IMR-90 (cell line): ENCODE results near the gene SLC30A2. TPM values are rescaled to one million over a fixed set of nuclear protein-coding genes. Genes with fewer than 3 reads are reported as not detected.

Source experiments
- ATAC-seq: fragments of 200-7000 bp; cut with Tn5 transposase; 2 replicates; pipeline ENCODE4 v1.9.1; 2020; ENCODE audit warnings: low read depth, mild to moderate bottlenecking, moderate library complexity
- BruUV-seq: library from RNA; stranded (reverse); fragments of 400-500 nt; replicated peaks from 2 replicates; lab custom pipeline; 2021; lab: Mats Ljungman, UMichigan
- CTCF ChIA-PET: fragments of 300-600 bp; formaldehyde crosslinking; extraction: SDS; loops from one replicate; lab custom pipeline; 2021; ENCODE audit warnings: antibody characterized with exemption; lab: Yijun Ruan, JAX
- POLR2A ChIA-PET: fragments of 300-600 bp; sonication (Branson Sonifier 250); formaldehyde crosslinking; loops from one replicate; lab custom pipeline; 2022; ENCODE audit warnings: antibody characterized with exemption; ENCODE audit not compliant: unreplicated experiment; lab: Charles Lee
- DNase-seq: peaks from one replicate; pipeline ENCODE4 v3.0.0; 2013
- H2AFZ ChIP-seq: replicated peaks from 2 replicates; pipeline ENCODE3; 2013; ENCODE audit warnings: low read length, mild to moderate bottlenecking; ENCODE audit not compliant: poor library complexity
- H2AK5ac ChIP-seq: 2 replicates; pipeline ENCODE4 v1.6.1; 2013; ENCODE audit warnings: low read depth, low read length, inconsistent platforms
- H2AK9ac ChIP-seq: replicated peaks from 2 replicates; pipeline ENCODE3; 2013; ENCODE audit warnings: mild to moderate bottlenecking, low read depth, low read length, moderate library complexity; ENCODE audit not compliant: poor library complexity
- H2BK120ac ChIP-seq: 2 replicates; pipeline ENCODE4 v1.6.1; 2013; ENCODE audit warnings: low read depth, low read length, inconsistent platforms
- H2BK15ac ChIP-seq: 3 replicates; pipeline ENCODE4 v1.6.1; 2013; ENCODE audit warnings: low read depth, low read length, inconsistent platforms
- H2BK20ac ChIP-seq: 2 replicates; pipeline ENCODE4 v1.6.1; 2013; ENCODE audit warnings: low read depth, mild to moderate bottlenecking, inconsistent platforms, low read length, moderate library complexity
- H2BK5ac ChIP-seq: 2 replicates; pipeline ENCODE4 v1.6.1; 2013; ENCODE audit warnings: mild to moderate bottlenecking, low read depth, low read length, inconsistent platforms; ENCODE audit not compliant: poor library complexity, severe bottlenecking
- H3K14ac ChIP-seq: replicated peaks from 2 replicates; pipeline ENCODE4 v1.6.1; 2013; ENCODE audit warnings: low read depth, low read length, inconsistent platforms
- H3K18ac ChIP-seq: 2 replicates; pipeline ENCODE4 v1.6.1; 2013; ENCODE audit warnings: low read depth, low read length, control low read depth
- H3K23ac ChIP-seq: 2 replicates; pipeline ENCODE4 v1.6.1; 2013; ENCODE audit warnings: low read depth, low read length, inconsistent platforms
- H3K27ac ChIP-seq: 2 replicates; pipeline ENCODE4 v1.5.1; 2013; ENCODE audit warnings: mild to moderate bottlenecking, control low read depth, low read length; ENCODE audit not compliant: insufficient read depth
- H3K27me3 ChIP-seq: 2 replicates; pipeline ENCODE4 v1.6.1; 2013; ENCODE audit warnings: low read length; ENCODE audit not compliant: control insufficient read depth, insufficient read depth
- H3K36me3 ChIP-seq: 2 replicates; pipeline ENCODE4 v1.6.1; 2013; ENCODE audit warnings: low read length, mixed read lengths; ENCODE audit not compliant: control insufficient read depth, insufficient read depth
- H3K4ac ChIP-seq: 2 replicates; pipeline ENCODE4 v1.6.1; 2013; ENCODE audit warnings: low read depth, low read length, inconsistent platforms
- H3K4me1 ChIP-seq: 2 replicates; pipeline ENCODE4 v1.6.1; 2013; ENCODE audit warnings: low read length, mixed read lengths; ENCODE audit not compliant: control insufficient read depth, insufficient read depth
- H3K4me2 ChIP-seq: 2 replicates; pipeline ENCODE4 v1.6.1; 2013; ENCODE audit warnings: low read depth, mild to moderate bottlenecking, control low read depth, low read length, moderate library complexity
- H3K4me3 ChIP-seq: 2 replicates; pipeline ENCODE4 v1.5.1; 2013; ENCODE audit warnings: low read depth, mild to moderate bottlenecking, control low read depth, low read length, moderate library complexity; ENCODE audit not compliant: insufficient read depth
- H3K56ac ChIP-seq: 2 replicates; pipeline ENCODE4 v1.6.1; 2013; ENCODE audit warnings: low read length, inconsistent platforms; ENCODE audit not compliant: insufficient read depth; ENCODE audit errors: extremely low read depth
- H3K79me1 ChIP-seq, 2 experiments: 2 replicates each; pipeline ENCODE4 v1.6.1; 2013; ENCODE audit warnings: low read length in 2 of 2, inconsistent platforms in 1 of 2, low read depth in 1 of 2
- H3K9ac ChIP-seq: 2 replicates; pipeline ENCODE4 v1.6.1; 2013; ENCODE audit warnings: low read depth, low read length, control low read depth
- H3K9me1 ChIP-seq: 2 replicates; pipeline ENCODE4 v1.6.1; 2013; ENCODE audit warnings: low read length, inconsistent platforms; ENCODE audit not compliant: insufficient read depth
- H3K9me3 ChIP-seq: 2 replicates; pipeline ENCODE4 v1.6.1; 2013; ENCODE audit warnings: low read length; ENCODE audit not compliant: control insufficient read depth, insufficient read depth
- H4K20me1 ChIP-seq: 2 replicates; pipeline ENCODE4 v1.6.1; 2013; ENCODE audit warnings: low read length, inconsistent platforms; ENCODE audit not compliant: insufficient read depth
- H4K5ac ChIP-seq: 2 replicates; pipeline ENCODE4 v1.6.1; 2013; ENCODE audit warnings: mild to moderate bottlenecking, low read depth, low read length, control low read depth
- H4K8ac ChIP-seq, 2 experiments: 2 replicates each; pipeline ENCODE4 v1.6.1; 2013; ENCODE audit warnings: low read depth in 2 of 2, low read length in 2 of 2, control low read depth in 1 of 2, inconsistent platforms in 1 of 2
- H4K91ac ChIP-seq: 2 replicates; pipeline ENCODE4 v1.6.1; 2013; ENCODE audit warnings: low read depth, low read length, inconsistent platforms; ENCODE audit not compliant: insufficient read depth
- BHLHE40 ChIP-seq: fragments of 150-350 bp; IDR thresholded peaks from 2 replicates; pipeline ENCODE4 v1.6.1; 2016; ENCODE audit warnings: mild to moderate bottlenecking, low read depth, low read length
- CTCF ChIP-seq: conservative IDR thresholded peaks from 2 replicates; pipeline ENCODE4 v1.5.1; 2012; ENCODE audit warnings: mild to moderate bottlenecking, low read depth, low read length, improper control_type of control experiment
- FOS ChIP-seq: fragments of 150-350 bp; IDR thresholded peaks from 2 replicates; pipeline ENCODE4 v1.6.1; 2016; ENCODE audit warnings: low read depth, low read length
- MAZ ChIP-seq: IDR thresholded peaks from 2 replicates; pipeline ENCODE4 v1.6.1; 2012; ENCODE audit warnings: low read depth, mild to moderate bottlenecking, low read length, improper control_type of control experiment, moderate library complexity, borderline replicate concordance
- MXI1 ChIP-seq: IDR thresholded peaks from 2 replicates; pipeline ENCODE4 v1.6.1; 2012; ENCODE audit warnings: low read depth, mild to moderate bottlenecking, low read length, moderate library complexity, borderline replicate concordance
- NFE2L2 ChIP-seq: fragments of 150-350 bp; IDR thresholded peaks from 2 replicates; pipeline ENCODE4 v1.6.1; 2016; ENCODE audit warnings: low read depth, mild to moderate bottlenecking, low read length
- POLR2A ChIP-seq: IDR thresholded peaks from 2 replicates; pipeline ENCODE4 v1.6.1; 2012; ENCODE audit warnings: mild to moderate bottlenecking, low read depth, low read length
- RAD21 ChIP-seq: IDR thresholded peaks from 2 replicates; pipeline ENCODE4 v1.6.1; 2012; ENCODE audit warnings: low read length, improper control_type of control experiment
- RCOR1 ChIP-seq: IDR thresholded peaks from 2 replicates; pipeline ENCODE4 v1.6.1; 2012; ENCODE audit warnings: mild to moderate bottlenecking, low read length, improper control_type of control experiment; ENCODE audit not compliant: insufficient replicate concordance
- RFX5 ChIP-seq: IDR thresholded peaks from 2 replicates; pipeline ENCODE4 v1.8.0; 2012; ENCODE audit warnings: low read depth, mild to moderate bottlenecking, low read length, moderate library complexity
- SMC3 ChIP-seq: fragments of 150-350 bp; IDR thresholded peaks from 2 replicates; pipeline ENCODE4 v1.6.1; 2016; ENCODE audit warnings: low read depth, mild to moderate bottlenecking, antibody characterized with exemption, low read length, moderate library complexity
- USF2 ChIP-seq: fragments of 150-350 bp; IDR thresholded peaks from 2 replicates; pipeline ENCODE4 v1.6.1; 2017; ENCODE audit warnings: mild to moderate bottlenecking, antibody characterized with exemption, low read length, low read depth
- WGBS, 2 experiments: methylation state at CpG; one replicate each; pipeline versions ENCODE4 v1.1.5 to v1.1.7; 2013; ENCODE audit warnings: missing lambda C conversion rate in 2 of 2; ENCODE audit not compliant: insufficient read length in 1 of 2; ENCODE audit errors: extremely low coverage in 2 of 2; 5-methylcytosine and 5-hydroxymethylcytosine counted together
- dilution Hi-C: fragments of 300-500 bp; cut with HindIII; formaldehyde crosslinking; loops from one replicate; pipeline ENCODE4 v1.14.3; 2018; ENCODE audit warnings: low sequenced_read_pairs; ENCODE audit not compliant: unreplicated experiment
- in situ Hi-C: fragments of 300-500 bp; cut with MboI; formaldehyde crosslinking; loops from 3 replicates; pipeline ENCODE4 v1.14.3; 2019; ENCODE audit warnings: low sequenced_read_pairs, inconsistent platforms, mixed read lengths
- intact Hi-C: fragments of 100-400 bp; cut with micrococcal nuclease; formaldehyde crosslinking; loops from 2 replicates; pipeline ENCODE4 v1.10.0; 2022
- polyA plus RNA-seq, 3 experiments: library from polyadenylated mRNA; depleted of rRNA; stranded (reverse); fragments of >200 nt; gene quantifications; 2 replicates each; pipeline ENCODE4 v1.2.3, GENCODE V29; 2012; ENCODE audit warnings: low replicate concordance in 1 of 3
- total RNA-seq: library from RNA; depleted of rRNA; stranded (reverse); fragments of >200 nt; gene quantifications from 2 replicates; pipeline ENCODE4 v1.2.3, GENCODE V29; 2012
- TF ChIP-seq, protein P1 (sequence below): fragments of 150-350 bp; IDR thresholded peaks from 2 replicates; pipeline ENCODE4 v1.6.1; 2016; ENCODE audit warnings: low read depth, mild to moderate bottlenecking, low read length, moderate library complexity, borderline replicate concordance

The SLC30A2 gene
- total and polyA plus RNA-seq, 2 of the 4 experiments (the other 2 are of a cell fraction), result not detected

DNA sequence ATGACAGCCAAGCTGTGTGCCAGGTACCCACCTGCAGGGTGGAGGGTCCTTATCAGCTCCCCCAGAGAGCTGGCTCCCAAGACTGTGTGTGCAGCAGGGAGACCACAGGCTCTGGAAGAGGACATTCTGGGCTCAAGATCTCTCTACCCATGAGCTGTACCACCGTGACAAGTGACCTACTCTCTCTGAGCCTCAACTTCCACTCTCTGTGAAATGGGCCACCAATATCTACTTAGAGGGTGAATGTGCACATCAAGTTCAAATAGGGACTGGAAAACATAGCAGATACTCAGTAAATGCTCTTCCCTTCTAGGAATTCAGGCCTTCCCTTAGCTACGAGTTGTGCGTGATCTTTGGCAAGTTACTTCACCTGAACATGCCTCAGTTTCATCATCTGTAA is 1.5 kb downstream of the SLC30A2 start:
- H2BK5ac ChIP-seq, result no peak overlapping the region
- H4K91ac ChIP-seq, result no peak overlapping the region
- H2BK120ac ChIP-seq, result no peak overlapping the region
- H2AK9ac ChIP-seq, result no peak overlapping the region
- no peak overlapping the region for H3K4me2 ChIP-seq
- no peak overlapping the region for H3K27ac ChIP-seq
- DNase-seq (no peak), ATAC-seq (no peak)
- CTCF ChIA-PET, result no interaction called here
- no peak overlapping the region for H2BK15ac ChIP-seq
- no peaks in the 10 kb centered on the region for H3K36me3 ChIP-seq
- H3K4me3 ChIP-seq, result no peak overlapping the region
- intact Hi-C loops (no loop called here), in situ Hi-C loops (loop anchor here (5.0 kb wide), 2 partner anchors 53 to 103 kb away; no protein-coding TSS in a partner anchor), dilution Hi-C loops (no loop called here)
- no peak overlapping the region for H4K5ac ChIP-seq
- H3K56ac ChIP-seq, result no peak overlapping the region
- H4K20me1 ChIP-seq, result no peaks in the 10 kb centered on the region
- H2AFZ ChIP-seq, result no peak overlapping the region
- no peak overlapping the region for H3K18ac ChIP-seq
- no peak overlapping the region for H2BK20ac ChIP-seq
- no peak overlapping the region for H3K23ac ChIP-seq
- peaks cover 79% of the 10 kb centered on the region for H3K27me3 ChIP-seq
- no peak for TF ChIP-seq CTCF
- no peak for TF ChIP-seq POLR2A
- TF ChIP-seq MAZ, result no peak
- TF ChIP-seq BHLHE40, result no peak
- TF ChIP-seq RFX5, result no peak
- TF ChIP-seq FOS, result no peak
- TF ChIP-seq, protein P1, sequence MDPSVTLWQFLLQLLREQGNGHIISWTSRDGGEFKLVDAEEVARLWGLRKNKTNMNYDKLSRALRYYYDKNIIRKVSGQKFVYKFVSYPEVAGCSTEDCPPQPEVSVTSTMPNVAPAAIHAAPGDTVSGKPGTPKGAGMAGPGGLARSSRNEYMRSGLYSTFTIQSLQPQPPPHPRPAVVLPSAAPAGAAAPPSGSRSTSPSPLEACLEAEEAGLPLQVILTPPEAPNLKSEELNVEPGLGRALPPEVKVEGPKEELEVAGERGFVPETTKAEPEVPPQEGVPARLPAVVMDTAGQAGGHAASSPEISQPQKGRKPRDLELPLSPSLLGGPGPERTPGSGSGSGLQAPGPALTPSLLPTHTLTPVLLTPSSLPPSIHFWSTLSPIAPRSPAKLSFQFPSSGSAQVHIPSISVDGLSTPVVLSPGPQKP, result no peak
- TF ChIP-seq MXI1, result no peak
- TF ChIP-seq USF2, result no peak
- no peak for TF ChIP-seq NFE2L2
- TF ChIP-seq RCOR1, result no peak
- no peak for TF ChIP-seq RAD21
- no peak for TF ChIP-seq SMC3
- H3K9me1 ChIP-seq, result no peaks in the 10 kb centered on the region
- no TSS peak for BruUV-seq
- H3K79me1 ChIP-seq, result no peaks in the 10 kb centered on the region
- no peaks in the 10 kb centered on the region for H3K4me1 ChIP-seq
- no peak overlapping the region for H2AK5ac ChIP-seq
- no peak overlapping the region for H3K9ac ChIP-seq
- POLR2A ChIA-PET, result no interaction called here
- H3K9me3 ChIP-seq, result no peaks in the 10 kb centered on the region
- H4K8ac ChIP-seq, result no peak overlapping the region
- no peak overlapping the region for H3K4ac ChIP-seq
- no peak overlapping the region for H3K14ac ChIP-seq
- no CpG with 5 or more reads among the region's 3 CpGs for WGBS, 2 experiments
